Type B pancreatic cell (in vitro differentiated cells): Measurements from ENCODE around the gene SERINC5. TPM values are rescaled to one million over a fixed set of nuclear protein-coding genes. Genes with fewer than 3 reads are reported as not detected.
A peak's percentile ranks its signal among the peaks of the same experiment; 100 is the strongest.

ENCODE experiments used
- DNase-seq: peaks from one replicate; pipeline ENCODE4 v3.0.0; 2021; ENCODE audit warnings: mixed read lengths; ENCODE audit not compliant: unreplicated experiment; ENCODE audit errors: extremely low spot score
- H3K27ac Mint-ChIP-seq: 2 replicates; pipeline ENCODE4 v1.8.0; 2021; ENCODE audit warnings: mild to moderate bottlenecking, mixed read lengths
- H3K27me3 Mint-ChIP-seq: 2 replicates; pipeline ENCODE4 v1.8.0; 2021; ENCODE audit warnings: mixed read lengths
- H3K36me3 Mint-ChIP-seq: 2 replicates; pipeline ENCODE4 v1.8.0; 2021; ENCODE audit warnings: mixed read lengths
- H3K4me1 Mint-ChIP-seq: one replicate; pipeline ENCODE4 v1.8.0; 2021; ENCODE audit warnings: mixed read lengths; ENCODE audit not compliant: unreplicated experiment
- H3K4me3 Mint-ChIP-seq: 2 replicates; pipeline ENCODE4 v1.8.0; 2021; ENCODE audit warnings: mild to moderate bottlenecking, mixed read lengths
- H3K9me3 Mint-ChIP-seq: 2 replicates; pipeline ENCODE4 v1.8.0; 2021; ENCODE audit warnings: mixed read lengths
- total RNA-seq: library from RNA; stranded (reverse); gene quantifications from 2 replicates; pipeline ENCODE4 v1.2.1, GENCODE V29; 2021; ENCODE audit warnings: low replicate concordance
- TF ChIP-seq, protein P1 (sequence below): fragments of 200-600 bp; sonication (generic); conservative IDR thresholded peaks from 2 replicates; pipeline ENCODE4 v1.5.0; 2021; ENCODE audit warnings: antibody characterized with exemption, mild to moderate bottlenecking

The SERINC5 gene
- total RNA-seq, 1 donor from 2014 or later, result 59.0 TPM

DNA sequence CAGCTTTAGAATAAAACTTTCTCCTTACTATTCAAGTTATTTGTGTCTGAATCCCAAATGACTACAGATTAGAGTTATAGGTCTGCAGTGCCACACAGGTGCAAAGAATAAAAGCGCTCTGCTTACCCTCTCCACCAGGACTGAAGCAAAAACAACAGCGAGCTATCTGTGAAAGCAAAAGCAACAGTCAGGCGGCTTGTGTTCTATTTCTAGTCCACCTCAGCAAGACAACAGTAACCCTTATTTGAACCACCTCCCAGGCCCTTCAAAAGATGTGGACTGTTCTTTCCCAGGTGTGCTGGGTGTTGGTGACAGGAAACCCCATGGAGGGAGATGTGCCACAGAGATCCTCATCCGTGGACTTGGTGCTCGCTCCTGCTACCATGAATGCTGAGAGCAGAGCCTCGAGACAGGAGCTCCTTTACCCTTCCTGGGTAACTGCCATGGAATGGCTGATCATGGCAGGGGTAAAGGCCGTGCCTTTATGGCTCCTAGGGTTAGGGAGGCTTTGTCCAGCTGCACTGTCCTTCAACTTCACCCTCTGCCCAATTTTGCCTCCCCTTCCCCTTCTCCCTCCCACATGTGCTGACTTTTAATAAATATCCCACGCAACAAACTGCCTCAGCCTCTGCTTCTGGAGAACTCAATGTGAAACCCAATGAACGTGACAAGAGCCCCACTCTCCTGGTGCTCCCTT lies 108.6 kb downstream of the SERINC5 start:
- no peak overlapping the region for H3K27ac Mint-ChIP-seq
- TF ChIP-seq, protein P1, sequence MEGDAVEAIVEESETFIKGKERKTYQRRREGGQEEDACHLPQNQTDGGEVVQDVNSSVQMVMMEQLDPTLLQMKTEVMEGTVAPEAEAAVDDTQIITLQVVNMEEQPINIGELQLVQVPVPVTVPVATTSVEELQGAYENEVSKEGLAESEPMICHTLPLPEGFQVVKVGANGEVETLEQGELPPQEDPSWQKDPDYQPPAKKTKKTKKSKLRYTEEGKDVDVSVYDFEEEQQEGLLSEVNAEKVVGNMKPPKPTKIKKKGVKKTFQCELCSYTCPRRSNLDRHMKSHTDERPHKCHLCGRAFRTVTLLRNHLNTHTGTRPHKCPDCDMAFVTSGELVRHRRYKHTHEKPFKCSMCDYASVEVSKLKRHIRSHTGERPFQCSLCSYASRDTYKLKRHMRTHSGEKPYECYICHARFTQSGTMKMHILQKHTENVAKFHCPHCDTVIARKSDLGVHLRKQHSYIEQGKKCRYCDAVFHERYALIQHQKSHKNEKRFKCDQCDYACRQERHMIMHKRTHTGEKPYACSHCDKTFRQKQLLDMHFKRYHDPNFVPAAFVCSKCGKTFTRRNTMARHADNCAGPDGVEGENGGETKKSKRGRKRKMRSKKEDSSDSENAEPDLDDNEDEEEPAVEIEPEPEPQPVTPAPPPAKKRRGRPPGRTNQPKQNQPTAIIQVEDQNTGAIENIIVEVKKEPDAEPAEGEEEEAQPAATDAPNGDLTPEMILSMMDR, result no peak
- DNase-seq, result peak; percentile 24
- H3K36me3 Mint-ChIP-seq, result peaks cover 33% of the 10 kb centered on the region
- no peaks in the 10 kb centered on the region for H3K27me3 Mint-ChIP-seq
- H3K4me3 Mint-ChIP-seq, result no peak overlapping the region
- peaks cover 9% of the 10 kb centered on the region for H3K4me1 Mint-ChIP-seq
- no peaks in the 10 kb centered on the region for H3K9me3 Mint-ChIP-seq

DNA sequence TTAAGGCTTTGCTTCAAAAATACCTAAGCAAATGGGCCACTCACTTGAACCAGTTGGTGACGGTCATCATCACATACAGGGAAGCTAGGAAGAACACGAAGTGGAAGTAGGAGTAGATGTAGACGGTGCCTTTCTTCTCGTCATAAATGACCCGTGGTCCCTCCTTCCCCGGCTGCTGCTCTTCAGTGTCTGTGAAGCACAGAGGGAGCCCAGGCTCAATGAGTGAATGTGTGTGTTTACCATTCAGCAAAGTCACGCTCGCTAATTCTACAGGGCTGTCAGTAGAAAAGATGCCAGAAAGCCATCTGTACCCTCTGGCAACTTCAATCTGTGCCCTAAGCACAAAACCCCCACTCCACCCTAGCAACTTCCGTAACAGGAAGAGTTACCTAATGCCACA lies 109.8 kb downstream of the SERINC5 start:
- H3K9me3 Mint-ChIP-seq, result no peaks in the 10 kb centered on the region
- H3K36me3 Mint-ChIP-seq, result peaks cover 28% of the 10 kb centered on the region
- H3K27me3 Mint-ChIP-seq, result no peaks in the 10 kb centered on the region
- H3K4me3 Mint-ChIP-seq, result no peak overlapping the region
- no peak overlapping the region for H3K27ac Mint-ChIP-seq
- DNase-seq, result peak; percentile 15
- TF ChIP-seq, protein P1, result no peak
- peaks cover 18% of the 10 kb centered on the region for H3K4me1 Mint-ChIP-seq

DNA sequence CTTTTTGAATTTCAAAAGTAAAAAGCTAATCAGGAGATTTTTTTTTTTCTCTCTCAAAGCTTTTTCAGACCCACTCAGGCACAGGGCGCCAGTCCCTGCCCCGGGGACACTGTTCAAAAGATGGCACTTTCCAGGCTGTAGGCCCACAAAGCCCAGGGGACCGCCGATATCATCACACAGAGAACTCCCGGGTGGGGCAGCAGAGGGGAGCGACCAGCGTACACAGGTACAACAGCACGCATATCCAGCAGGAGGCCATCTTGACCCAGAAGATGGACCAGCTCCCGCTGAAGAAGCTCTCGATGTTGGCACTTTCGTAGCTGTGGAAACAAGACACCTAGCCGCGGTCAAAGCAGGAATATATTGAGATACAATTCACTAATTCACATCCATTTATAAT lies 112.4 kb downstream of the SERINC5 start:
- H3K9me3 Mint-ChIP-seq, result no peaks in the 10 kb centered on the region
- peaks cover 33% of the 10 kb centered on the region for H3K4me1 Mint-ChIP-seq
- no peaks in the 10 kb centered on the region for H3K27me3 Mint-ChIP-seq
- TF ChIP-seq, protein P1, result no peak
- H3K27ac Mint-ChIP-seq, result peak overlapping the region; percentile 51
- no peak for DNase-seq
- peaks cover 30% of the 10 kb centered on the region for H3K36me3 Mint-ChIP-seq
- H3K4me3 Mint-ChIP-seq, result no peak overlapping the region

DNA sequence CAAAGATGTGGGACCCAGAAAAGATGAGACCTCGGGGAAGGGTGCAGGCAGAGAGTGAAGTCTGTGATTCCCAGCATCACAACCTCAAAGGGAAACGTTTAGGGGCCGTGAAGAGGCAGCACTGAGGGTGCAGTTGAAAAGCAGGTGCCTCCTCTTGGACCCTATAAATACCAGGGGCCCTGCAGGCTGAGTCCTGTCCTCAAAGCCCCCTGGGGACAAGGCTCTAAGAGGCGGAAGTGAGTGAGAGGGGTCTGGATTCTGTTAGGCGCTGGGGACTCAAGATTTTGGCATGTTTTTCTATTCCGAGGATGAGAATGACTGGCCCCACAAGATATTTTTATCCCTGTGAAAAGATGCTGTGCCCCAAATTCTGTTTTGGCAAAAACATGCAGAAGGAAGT lies 112.9 kb downstream of the SERINC5 start:
- peaks cover 33% of the 10 kb centered on the region for H3K4me1 Mint-ChIP-seq
- H3K27ac Mint-ChIP-seq, result peak overlapping the region; percentile 5
- no peaks in the 10 kb centered on the region for H3K27me3 Mint-ChIP-seq
- no peak for DNase-seq
- no peak overlapping the region for H3K4me3 Mint-ChIP-seq
- TF ChIP-seq, protein P1, result no peak
- H3K9me3 Mint-ChIP-seq, result no peaks in the 10 kb centered on the region
- peaks cover 30% of the 10 kb centered on the region for H3K36me3 Mint-ChIP-seq

DNA sequence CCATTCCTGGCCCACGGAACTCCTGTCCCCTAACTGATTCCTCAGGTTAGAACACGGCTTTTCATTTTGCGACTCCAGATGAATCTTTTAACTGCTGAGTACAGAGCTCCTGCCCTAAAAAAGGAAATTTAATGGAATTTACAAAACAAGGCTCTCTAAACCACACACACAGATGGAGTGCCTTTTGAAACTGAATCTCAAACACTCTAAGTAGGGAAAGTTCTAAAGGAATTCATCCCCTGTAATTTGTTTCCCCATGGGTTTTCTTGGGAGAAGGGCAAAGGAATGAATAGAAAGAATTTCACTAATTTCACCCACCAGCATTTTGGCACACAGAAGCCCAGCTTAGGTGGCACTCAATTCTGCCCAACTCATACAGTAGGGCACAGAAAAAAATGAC lies 114.2 kb downstream of the SERINC5 start:
- H3K27ac Mint-ChIP-seq, result peak overlapping the region; percentile 73
- TF ChIP-seq, protein P1, result no peak
- no peak for DNase-seq
- H3K9me3 Mint-ChIP-seq, result no peaks in the 10 kb centered on the region
- H3K36me3 Mint-ChIP-seq, result peaks cover 25% of the 10 kb centered on the region
- H3K4me1 Mint-ChIP-seq, result peaks cover 33% of the 10 kb centered on the region
- H3K4me3 Mint-ChIP-seq, result peak overlapping the region; percentile 1
- no peaks in the 10 kb centered on the region for H3K27me3 Mint-ChIP-seq
